HepG2 (cell line): ENCODE measurements around the gene SUN1. TPM values are rescaled to one million over a fixed set of nuclear protein-coding genes. Genes with fewer than 3 reads are reported as not detected.

Experiments used
- ARID4A ChIP-seq: sonication (generic); formaldehyde crosslinking; IDR thresholded peaks from 2 replicates; pipeline ENCODE4 v1.5.0; 2020; ENCODE audit warnings: mild to moderate bottlenecking, missing genetic modification reagents, borderline replicate concordance
- CAMTA2 ChIP-seq: sonication (generic); formaldehyde crosslinking; IDR thresholded peaks from 2 replicates; pipeline ENCODE4 v1.4.0; 2020; ENCODE audit warnings: mild to moderate bottlenecking, missing genetic modification reagents, borderline replicate concordance
- CBX1 ChIP-seq: IDR thresholded peaks from one replicate; pipeline ENCODE4 v1.6.1; 2016; ENCODE audit warnings: antibody characterized with exemption, low read depth
- HDAC6 ChIP-seq: fragments of 200-600 bp; sonication (generic); IDR thresholded peaks from 2 replicates; pipeline ENCODE4 v1.7.0; 2017; ENCODE audit warnings: mild to moderate bottlenecking, antibody characterized with exemption, low read length, low read depth
- IKZF4 ChIP-seq: sonication (generic); formaldehyde crosslinking; IDR thresholded peaks from 2 replicates; pipeline ENCODE4 v1.5.1; 2020; ENCODE audit warnings: borderline replicate concordance, mild to moderate bottlenecking, low read depth, missing genetic modification reagents; ENCODE audit errors: not compliant biosample characterization
- IRX3 ChIP-seq: sonication (generic); formaldehyde crosslinking; IDR thresholded peaks from 2 replicates; pipeline ENCODE4 v1.8.1; 2023; ENCODE audit warnings: mild to moderate bottlenecking, low read depth, missing genetic modification reagents, borderline replicate concordance
- KAT7 ChIP-seq: IDR thresholded peaks from 2 replicates; pipeline ENCODE4 v1.6.1; 2018; ENCODE audit warnings: borderline replicate concordance, missing compliant biosample characterization
- LCORL ChIP-seq, 2 experiments: fragments of 450-650 bp in 1 of 2; sonication (generic) in 1 of 2; formaldehyde crosslinking in 1 of 2; IDR thresholded peaks; 2 replicates each; pipeline versions ENCODE4 v1.5.0 to v1.6.1; 2017 to 2020; ENCODE audit warnings: antibody characterized with exemption in 1 of 2, missing genetic modification reagents in 1 of 2
- MXD4 ChIP-seq: IDR thresholded peaks from 2 replicates; pipeline ENCODE4 v1.6.1; 2016; ENCODE audit warnings: mild to moderate bottlenecking, missing biosample characterization, missing genetic modification reagents
- REL ChIP-seq: sonication (generic); formaldehyde crosslinking; conservative IDR thresholded peaks from 2 replicates; pipeline ENCODE4 v1.8.0; 2022; ENCODE audit warnings: mild to moderate bottlenecking, missing genetic modification reagents, moderate library complexity
- RFX3 ChIP-seq: IDR thresholded peaks from 2 replicates; pipeline ENCODE4 v1.6.1; 2016; ENCODE audit warnings: missing biosample characterization, missing genetic modification reagents
- SIX1 ChIP-seq: sonication (generic); formaldehyde crosslinking; IDR thresholded peaks from 2 replicates; pipeline ENCODE4 v1.4.0; 2020; ENCODE audit warnings: missing genetic modification reagents, borderline replicate concordance
- SKI ChIP-seq: fragments of 450-650 bp; IDR thresholded peaks from one replicate; pipeline ENCODE4 v1.6.1; 2018; ENCODE audit warnings: mild to moderate bottlenecking; ENCODE audit not compliant: partially characterized antibody
- SNAPC2 ChIP-seq: sonication (generic); formaldehyde crosslinking; IDR thresholded peaks from 2 replicates; pipeline ENCODE4 v1.8.1; 2022; ENCODE audit warnings: mild to moderate bottlenecking, missing genetic modification reagents
- TMF1 ChIP-seq: sonication (generic); formaldehyde crosslinking; IDR thresholded peaks from 2 replicates; pipeline ENCODE4 v1.8.1; 2022; ENCODE audit warnings: low read depth, missing genetic modification reagents
- UBTF ChIP-seq: sonication (generic); formaldehyde crosslinking; IDR thresholded peaks from 2 replicates; pipeline ENCODE4 v1.4.0; 2020; ENCODE audit warnings: mild to moderate bottlenecking, missing genetic modification reagents
- ZBTB43 ChIP-seq: sonication (generic); formaldehyde crosslinking; conservative IDR thresholded peaks from 2 replicates; pipeline ENCODE4 v1.4.0; 2020; ENCODE audit warnings: missing genetic modification reagents
- ZNF296 ChIP-seq: sonication (generic); formaldehyde crosslinking; conservative IDR thresholded peaks from 2 replicates; pipeline ENCODE4 v1.5.0; 2020; ENCODE audit warnings: mild to moderate bottlenecking, missing genetic modification reagents
- ZNF598 ChIP-seq: sonication (generic); formaldehyde crosslinking; IDR thresholded peaks from 2 replicates; pipeline ENCODE4 v1.5.1; 2020; ENCODE audit warnings: mild to moderate bottlenecking, missing genetic modification reagents, borderline replicate concordance
- ZNF639 ChIP-seq: conservative IDR thresholded peaks from 2 replicates; pipeline ENCODE4 v1.6.1; 2018; ENCODE audit warnings: missing genetic modification reagents
- polyA plus RNA-seq, 8 experiments: library from polyadenylated mRNA; depleted of rRNA in 3 of 8; stranded (reverse) in 7 of 8; unstranded in 1 of 8; fragments of >200 nt; fragmentation: Illumina TruSeq in 4 of 8; extraction: Trizol in 4 of 8; gene quantifications; 2 replicates each; pipeline versions ENCODE4 v1.2.1 to v1.2.3, GENCODE V29; 2011 to 2016; ENCODE audit warnings: low read depth in 4 of 8, missing spikeins in 1 of 8, mixed read lengths in 1 of 8; ENCODE audit not compliant: insufficient read depth in 1 of 8
- total RNA-seq, 5 experiments: library from RNA; depleted of rRNA; stranded (reverse); fragments of >200 nt; fragmentation: Illumina TruSeq; extraction: Trizol; gene quantifications; 2 replicates each; pipeline ENCODE4 v1.2.3, GENCODE V29; 2016; ENCODE audit warnings: low read depth in 1 of 5

SUN1 gene
- total and polyA plus RNA-seq, 2 of the 13 experiments (the other 11 are each of a cell fraction or from before 2014, with no cell fraction given): 47.0 to 126 TPM

- TF ChIP-seq ARID4A: peak; percentile 81; the same call in 1 of the 2 replicates
- no peak for TF ChIP-seq SIX1 (CRISPR knock-in tag)
- peak; percentile 62 for TF ChIP-seq IKZF4 (CRISPR knock-in tag)
- TF ChIP-seq ZNF598 (CRISPR knock-in tag): peak; percentile 89; the same call in 1 of the 2 replicates
- TF ChIP-seq CBX1: no peak
- 0 out of 2 replicates have a peak, but pooled peaks have one; percentile 45 for TF ChIP-seq REL (CRISPR knock-in tag)
- TF ChIP-seq HDAC6: no peak
- 0 out of 2 replicates have a peak, but pooled peaks have one; percentile 52 for TF ChIP-seq IRX3 (CRISPR knock-in tag)
- peak; percentile 98 for TF ChIP-seq MXD4 (CRISPR knock-in tag)
- TF ChIP-seq KAT7: peak; percentile 41; the same call in 1 of the 2 replicates
- peak; percentile 62; the same call in 1 of the 2 replicates for TF ChIP-seq TMF1
- no peak for TF ChIP-seq ZNF639 (CRISPR knock-in tag)
- TF ChIP-seq ZBTB43: peak; percentile 96
- TF ChIP-seq SNAPC2: peak; percentile 35; the same call in 1 of the 2 replicates
- peak; percentile 36 for TF ChIP-seq SKI
- TF ChIP-seq LCORL (IDR thresholded peaks at IDR 0.05): no peak
- 0 out of 2 replicates have a peak, but pooled peaks have one; percentile 34 for TF ChIP-seq LCORL (CRISPR knock-in tag; IDR thresholded peaks at IDR 0.05)
- no peak for TF ChIP-seq ZNF296 (CRISPR knock-in tag)
- no peak for TF ChIP-seq UBTF (CRISPR knock-in tag)
- TF ChIP-seq CAMTA2: no peak
- no peak for TF ChIP-seq RFX3
Measured at GRCh38 chr7:873367-874002, 41.2 kb downstream of the SUN1 start (continued).
